Activated naive CD4-positive, alpha-beta T cell treated with Interleukin-2 at 50 U/mL for 16 hours (primary cell): ENCODE data around the gene OR5B17.
"Not testable (repeated sequence)": the region's sequence is repeated elsewhere in the genome, so short reads cannot be mapped to it uniquely, and the experiment has no call there.

Experiments used
- DNase-seq: peaks from one replicate; pipeline ENCODE4 v3.0.0-alpha.2; 2020

The OR5B17 gene

GRCh38 chr11:58358969-58359368 lies at the start of gene OR5B17:
TSS of gene OR5B17 (minus strand) at chr11:58359069. CDS start at chr11:58359069, 0 bp downstream.
- DNase-seq = no peak

- DNase-seq = no peak
These were observed 47.9 kb upstream of the OR5B17 start, which contains the start of gene OR5B3 for GRCh38 chr11:58406774-58407173. TSS of gene OR5B3 (minus strand) at chr11:58406874. CDS start at chr11:58403409, 3,465 bp downstream.

- DNase-seq = not testable (repeated sequence)
These were observed 40.8 kb upstream of the OR5B17 start for GRCh38 chr11:58399622-58400021.

- no peak for DNase-seq
These were observed 36.7 kb upstream of the OR5B17 start for GRCh38 chr11:58395581-58395980.

- DNase-seq = no peak
These were observed 35.3 kb upstream of the OR5B17 start for GRCh38 chr11:58394195-58394594.

GRCh38 chr11:58392746-58393145 lies 33.9 kb upstream of the OR5B17 start:
- no peak for DNase-seq

GRCh38 chr11:58391879-58392278 lies 33.0 kb upstream of the OR5B17 start:
- DNase-seq = no peak

- no peak for DNase-seq
These were observed 31.7 kb upstream of the OR5B17 start for GRCh38 chr11:58390551-58391063.

GRCh38 chr11:58354727-58355126 lies 4.1 kb downstream of the OR5B17 start:
- DNase-seq = no peak

- no peak for DNase-seq
These were observed 13.7 kb downstream of the OR5B17 start for GRCh38 chr11:58345204-58345603.

GRCh38 chr11:58334708-58335107 lies 24.2 kb downstream of the OR5B17 start:
- DNase-seq = no peak

- no peak for DNase-seq
These were observed 28.0 kb downstream of the OR5B17 start for GRCh38 chr11:58330861-58331260.

GRCh38 chr11:58318532-58318931 lies 40.3 kb downstream of the OR5B17 start:
- DNase-seq = no peak

GRCh38 chr11:58316142-58316541 lies 42.7 kb downstream of the OR5B17 start:
- DNase-seq = no peak
